Retina (tissue), 1 donor: ENCODE data around the gene CXCR4.

Experiments
- DNase-seq: peaks from one replicate; pipeline ENCODE4 v3.0.0-alpha.2; 2016

CXCR4 gene

GRCh38 chr2:136117909-136118818 lies at the start of gene CXCR4:
CXCR4 (minus strand) TSS chr2:136118149; CDS start chr2:136118060, 89 bp downstream.
- peak; percentile 94 for DNase-seq

GRCh38 chr2:136164280-136164776 lies 46.4 kb upstream of the CXCR4 start:
- DNase-seq, result no peak

- DNase-seq, result no peak
These were observed 44.5 kb upstream of the CXCR4 start for GRCh38 chr2:136162438-136162837.

- DNase-seq, result no peak
These were observed 38.5 kb upstream of the CXCR4 start for GRCh38 chr2:136156411-136156810.

- no peak for DNase-seq
These were observed 36.4 kb upstream of the CXCR4 start for GRCh38 chr2:136154384-136154783.

GRCh38 chr2:136151021-136151971 lies 33.3 kb upstream of the CXCR4 start:
- no peak for DNase-seq

- no peak for DNase-seq
These were observed 31.1 kb upstream of the CXCR4 start for GRCh38 chr2:136149011-136149410.

GRCh38 chr2:136146564-136146963 lies 28.6 kb upstream of the CXCR4 start:
- no peak for DNase-seq

GRCh38 chr2:136143603-136144451 lies 25.9 kb upstream of the CXCR4 start:
- no peak for DNase-seq

- no peak for DNase-seq
These were observed 23.7 kb upstream of the CXCR4 start for GRCh38 chr2:136141510-136142149.

GRCh38 chr2:136139631-136140030 lies 21.7 kb upstream of the CXCR4 start:
- DNase-seq, result no peak

- DNase-seq, result no peak
These were observed 20.0 kb upstream of the CXCR4 start for GRCh38 chr2:136137982-136138381.

- DNase-seq, result no peak
These were observed 19.0 kb upstream of the CXCR4 start for GRCh38 chr2:136136931-136137330.

- DNase-seq, result no peak
These were observed 18.3 kb upstream of the CXCR4 start for GRCh38 chr2:136135921-136136906.

- DNase-seq, result no peak
These were observed 17.5 kb upstream of the CXCR4 start for GRCh38 chr2:136135462-136135861.

GRCh38 chr2:136134126-136134525 lies 16.2 kb upstream of the CXCR4 start:
- DNase-seq, result no peak

- no peak for DNase-seq
These were observed 15.6 kb upstream of the CXCR4 start for GRCh38 chr2:136133586-136133985.

- DNase-seq, result no peak
These were observed 15.2 kb upstream of the CXCR4 start for GRCh38 chr2:136133176-136133575.

- DNase-seq, result no peak
These were observed 14.8 kb upstream of the CXCR4 start for GRCh38 chr2:136132825-136133155.

GRCh38 chr2:136131961-136132824 lies 14.2 kb upstream of the CXCR4 start:
- no peak for DNase-seq
